Activated CD4-positive, alpha-beta memory T cell treated with anti-CD3 and anti-CD28 coated beads for 36 hours (primary cell): ENCODE data around the gene BACH2. TPM values are rescaled to one million over a fixed set of nuclear protein-coding genes. Genes with fewer than 3 reads are reported as not detected.
A peak's percentile ranks its signal among the peaks of the same experiment; 100 is the strongest.

Experiments used
- CTCF ChIA-PET: fragments of 350-600 bp; sonication (Branson Sonifier 250); formaldehyde crosslinking; loops from one replicate; lab custom pipeline; 2021; ENCODE audit warnings: antibody characterized with exemption, inconsistent platforms; lab: Charles Lee
- POLR2A ChIA-PET: fragments of 350-600 bp; sonication (Branson Sonifier 250); formaldehyde crosslinking; loops from one replicate; lab custom pipeline; 2021; ENCODE audit warnings: antibody characterized with exemption; lab: Charles Lee
- DNase-seq: peaks from one replicate; pipeline ENCODE4 v3.0.0-alpha.2; 2020
- H3K27ac Mint-ChIP-seq: one replicate; pipeline ENCODE4 v1.8.0; 2021; ENCODE audit warnings: mixed read lengths
- H3K27me3 Mint-ChIP-seq: one replicate; pipeline ENCODE4 v1.8.0; 2021; ENCODE audit warnings: mixed read lengths
- H3K36me3 Mint-ChIP-seq: one replicate; pipeline ENCODE4 v1.8.0; 2021; ENCODE audit warnings: mixed read lengths
- H3K4me1 Mint-ChIP-seq: one replicate; pipeline ENCODE4 v1.8.0; 2021; ENCODE audit warnings: low read depth, mixed read lengths
- H3K4me3 Mint-ChIP-seq: one replicate; pipeline ENCODE4 v1.8.0; 2021; ENCODE audit warnings: mild to moderate bottlenecking, mixed read lengths
- H3K9me3 Mint-ChIP-seq: one replicate; pipeline ENCODE4 v1.8.0; 2021; ENCODE audit warnings: mixed read lengths
- intact Hi-C: fragments of 100-400 bp; cut with micrococcal nuclease; formaldehyde crosslinking; loops from one replicate; pipeline ENCODE4 v1.15.1; 2023
- total RNA-seq, 2 experiments: library from RNA; stranded (reverse); gene quantifications; one replicate each; pipeline ENCODE4 v1.2.3, GENCODE V29; 2021

The BACH2 gene
- total RNA-seq, 2 experiments from 2014 or later = 49.2 to 55.4 TPM

DNA sequence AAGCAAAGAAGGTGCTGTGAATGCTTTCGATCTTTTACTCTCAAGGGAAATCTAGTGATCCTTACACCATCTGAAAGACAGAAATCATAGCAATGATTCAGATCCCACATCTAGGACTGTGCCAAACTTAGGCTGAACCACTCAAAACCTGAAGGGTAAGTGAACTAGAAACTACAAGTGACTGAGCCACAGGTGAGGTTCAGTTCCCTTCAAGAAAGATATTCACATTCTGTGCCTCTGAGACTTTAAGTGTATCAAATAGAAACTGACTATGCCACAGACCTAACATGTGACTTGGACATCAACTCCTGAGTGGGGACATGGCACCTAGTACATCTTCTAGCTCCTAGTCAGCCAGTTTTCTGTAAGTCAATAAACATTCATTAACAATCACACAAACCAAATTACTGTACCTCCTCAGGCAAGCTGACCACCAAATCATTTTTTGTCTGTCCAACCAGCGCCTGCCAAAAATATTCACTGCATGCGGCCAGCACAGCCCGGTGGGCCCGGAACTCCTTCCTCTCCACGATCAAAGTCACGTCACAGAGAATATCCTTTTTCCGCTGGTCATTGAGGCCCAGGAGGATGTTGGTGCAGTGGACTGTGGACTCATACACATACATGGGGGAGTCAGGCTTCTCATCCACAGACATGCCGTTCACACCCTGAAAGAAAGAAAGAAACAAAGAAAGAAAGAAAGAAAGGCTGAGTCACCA lies 288.3 kb downstream of the BACH2 start:
- no peaks in the 10 kb centered on the region for H3K9me3 Mint-ChIP-seq
- no peaks in the 10 kb centered on the region for H3K27me3 Mint-ChIP-seq
- CTCF ChIA-PET = interaction anchor here (0.6 to 1.5 kb wide), 6 partner anchors 21 to 458 kb away, joined by 3 to 6 read pairs (median 4); no protein-coding TSS in a partner anchor
- H3K4me1 Mint-ChIP-seq = peaks cover 48% of the 10 kb centered on the region
- DNase-seq = peak; percentile 35
- peaks cover 39% of the 10 kb centered on the region for H3K36me3 Mint-ChIP-seq
- intact Hi-C loops = loop anchor here (1.0 to 5.0 kb wide), 13 partner anchors 8 to 449 kb away; no protein-coding TSS in a partner anchor
- POLR2A ChIA-PET = interaction anchor here (0.7 to 2.3 kb wide), 10 partner anchors 18 to 276 kb away, joined by 3 to 9 read pairs (median 3); no protein-coding TSS in a partner anchor
- peak overlapping the region; percentile 12 for H3K4me3 Mint-ChIP-seq
- peak overlapping the region; percentile 94 for H3K27ac Mint-ChIP-seq

DNA sequence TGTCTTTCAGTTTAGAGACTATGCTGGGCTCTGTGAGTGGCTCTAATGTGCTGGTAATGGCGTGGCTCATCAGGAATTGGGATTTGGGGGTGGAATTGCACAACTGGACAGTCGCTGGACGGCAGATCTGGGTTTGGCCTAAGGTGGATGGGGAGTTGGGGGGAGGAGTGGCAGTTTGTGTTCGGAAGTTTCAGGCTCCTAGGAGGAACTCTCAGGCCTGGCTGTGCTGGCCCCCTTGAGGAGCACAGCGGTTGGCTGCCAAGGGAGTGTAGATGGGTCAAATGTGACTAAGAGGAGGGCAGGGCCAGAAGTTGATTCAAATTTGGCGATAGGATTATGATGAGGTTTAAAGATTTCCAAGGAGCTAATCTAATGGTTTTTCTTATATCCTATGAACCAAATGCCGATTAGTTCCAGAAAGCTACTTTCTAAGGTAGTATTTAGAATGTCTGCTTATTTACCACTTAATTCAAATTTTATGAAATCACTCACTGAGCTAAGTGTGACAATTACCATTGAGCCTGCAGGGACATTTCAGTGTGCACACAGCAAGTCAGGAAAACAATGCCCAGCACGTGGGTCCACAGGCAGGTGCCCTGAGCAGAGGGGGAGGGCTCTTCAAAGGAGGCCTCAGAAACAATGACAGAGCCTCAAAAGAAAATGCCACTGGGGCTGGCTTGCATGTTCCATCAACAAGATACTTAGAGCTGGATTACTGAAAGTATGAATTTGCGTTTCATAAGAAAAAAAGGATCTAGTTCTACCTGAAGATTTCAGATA lies 291.4 kb downstream of the BACH2 start:
- Mint-ChIP-seq H3K9me3 (no peaks in the 10 kb centered on the region), H3K27ac (no peak overlapping the region), H3K27me3 (no peaks in the 10 kb centered on the region), H3K4me3 (no peak overlapping the region), H3K4me1 (peaks cover 37% of the 10 kb centered on the region), H3K36me3 (peaks cover 36% of the 10 kb centered on the region)
- DNase-seq = no peak
- POLR2A ChIA-PET = no interaction called here
- intact Hi-C loops = loop anchor here (5.0 kb wide), 1 partner anchor 452 kb away; no protein-coding TSS in a partner anchor
- CTCF ChIA-PET = interaction anchor here (0.6 kb wide), 1 partner anchor 213 kb away, joined by 3 read pairs; no protein-coding TSS in a partner anchor

DNA sequence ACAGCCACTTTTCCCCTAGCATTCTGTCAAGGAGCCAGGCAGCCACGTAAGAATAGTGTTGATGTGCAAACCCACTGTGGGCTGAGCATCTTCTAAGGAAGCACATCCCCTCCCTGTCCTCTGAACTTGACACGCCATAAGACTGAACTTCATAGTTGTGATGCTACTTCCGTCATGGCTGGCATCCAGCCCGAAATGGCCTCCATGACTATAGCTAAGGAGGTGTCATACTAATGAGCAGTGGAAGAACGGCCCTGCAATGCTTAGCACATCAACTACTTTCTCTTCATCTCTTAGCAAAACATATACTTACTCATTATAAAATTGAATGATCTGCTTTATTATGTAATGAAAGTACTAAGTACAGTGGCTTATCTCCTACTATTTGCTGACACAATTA lies 292.1 kb downstream of the BACH2 start:
- no peak overlapping the region for H3K27ac Mint-ChIP-seq
- POLR2A ChIA-PET = no interaction called here
- intact Hi-C loops = loop anchor here (5.0 kb wide), 1 partner anchor 248 kb away; no protein-coding TSS in a partner anchor

DNA sequence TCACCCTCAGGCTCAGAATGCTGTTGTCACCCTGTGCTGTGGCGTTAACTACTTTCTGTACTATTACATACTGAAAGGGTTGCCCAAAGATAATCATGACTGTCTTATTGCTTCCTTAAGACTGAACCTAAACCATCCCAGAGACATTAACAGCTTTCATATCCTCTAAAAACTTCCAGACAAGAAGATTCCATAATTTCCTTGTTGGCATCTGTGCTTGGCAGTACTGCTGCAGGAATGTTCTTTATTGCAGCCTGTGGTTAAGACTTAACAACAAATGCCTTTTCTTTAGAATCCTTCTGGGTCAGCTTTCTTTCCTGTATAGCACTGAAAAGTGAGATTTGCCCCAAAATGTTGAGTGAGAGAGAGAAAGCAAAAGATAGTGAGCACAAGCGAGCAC lies 292.7 kb downstream of the BACH2 start:
- intact Hi-C loops = loop anchor here (5.0 kb wide), 1 partner anchor 248 kb away; no protein-coding TSS in a partner anchor
- CTCF ChIA-PET = no interaction called here
- DNase-seq = no peak
- Mint-ChIP-seq H3K4me3 (no peak overlapping the region), H3K27ac (no peak overlapping the region), H3K36me3 (peaks cover 34% of the 10 kb centered on the region), H3K4me1 (peaks cover 29% of the 10 kb centered on the region), H3K27me3 (no peaks in the 10 kb centered on the region), H3K9me3 (no peaks in the 10 kb centered on the region)
- POLR2A ChIA-PET = no interaction called here

More for the DNA sequence above, 292.1 kb downstream of the BACH2 start:
- no peak for DNase-seq
- CTCF ChIA-PET = no interaction called here
- Mint-ChIP-seq H3K9me3 (no peaks in the 10 kb centered on the region), H3K4me1 (peaks cover 32% of the 10 kb centered on the region), H3K27me3 (no peaks in the 10 kb centered on the region), H3K36me3 (peaks cover 34% of the 10 kb centered on the region), H3K4me3 (no peak overlapping the region)

DNA sequence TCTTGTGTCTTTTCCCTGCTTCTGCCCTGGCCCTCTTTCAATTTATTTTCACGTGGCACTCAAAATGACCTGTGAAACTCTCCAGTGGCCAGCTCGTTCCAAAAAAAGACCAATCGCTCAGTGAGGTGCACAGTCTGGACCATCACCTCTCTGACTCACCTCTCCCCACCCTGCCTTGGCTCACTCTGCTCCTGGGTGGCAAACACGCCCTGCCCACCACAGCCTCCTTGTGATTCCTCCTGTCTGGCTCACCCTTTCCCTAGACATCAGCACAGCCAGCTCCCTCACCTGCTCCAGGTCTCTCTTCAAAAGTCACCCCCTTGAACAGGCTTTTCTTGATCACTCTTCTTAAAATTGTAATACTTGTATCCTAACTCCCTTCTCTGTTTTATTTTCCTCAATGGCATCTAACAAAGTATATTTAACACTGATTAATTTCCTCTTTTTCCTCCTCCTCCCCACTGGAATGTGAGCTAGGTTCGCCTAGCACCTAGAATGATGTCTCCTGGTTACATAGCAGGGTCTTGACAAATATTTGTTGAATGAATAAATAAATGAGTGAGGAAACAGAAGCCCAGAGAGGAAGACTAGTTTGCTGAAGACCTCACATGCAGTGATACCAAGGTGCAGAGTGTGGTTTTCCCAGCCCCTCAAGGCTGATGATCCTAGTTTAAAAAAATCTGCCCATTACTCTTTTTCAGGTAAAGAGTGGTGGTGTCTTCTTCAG lies 293.4 kb downstream of the BACH2 start:
- H3K9me3 Mint-ChIP-seq = no peaks in the 10 kb centered on the region
- no peaks in the 10 kb centered on the region for H3K27me3 Mint-ChIP-seq
- H3K27ac Mint-ChIP-seq = no peak overlapping the region
- ChIA-PET POLR2A (interaction anchor here (0.5 kb wide), 1 partner anchor 17 kb away, joined by 3 read pairs; no protein-coding TSS in a partner anchor), CTCF (interaction anchor here (1.4 kb wide), 1 partner anchor 63 kb away, joined by 3 read pairs; no protein-coding TSS in a partner anchor)
- no peak overlapping the region for H3K4me3 Mint-ChIP-seq
- H3K36me3 Mint-ChIP-seq = peaks cover 35% of the 10 kb centered on the region
- intact Hi-C loops = loop anchor here (5.0 kb wide), 1 partner anchor 249 kb away; no protein-coding TSS in a partner anchor
- peaks cover 27% of the 10 kb centered on the region for H3K4me1 Mint-ChIP-seq
- DNase-seq = no peak

DNA sequence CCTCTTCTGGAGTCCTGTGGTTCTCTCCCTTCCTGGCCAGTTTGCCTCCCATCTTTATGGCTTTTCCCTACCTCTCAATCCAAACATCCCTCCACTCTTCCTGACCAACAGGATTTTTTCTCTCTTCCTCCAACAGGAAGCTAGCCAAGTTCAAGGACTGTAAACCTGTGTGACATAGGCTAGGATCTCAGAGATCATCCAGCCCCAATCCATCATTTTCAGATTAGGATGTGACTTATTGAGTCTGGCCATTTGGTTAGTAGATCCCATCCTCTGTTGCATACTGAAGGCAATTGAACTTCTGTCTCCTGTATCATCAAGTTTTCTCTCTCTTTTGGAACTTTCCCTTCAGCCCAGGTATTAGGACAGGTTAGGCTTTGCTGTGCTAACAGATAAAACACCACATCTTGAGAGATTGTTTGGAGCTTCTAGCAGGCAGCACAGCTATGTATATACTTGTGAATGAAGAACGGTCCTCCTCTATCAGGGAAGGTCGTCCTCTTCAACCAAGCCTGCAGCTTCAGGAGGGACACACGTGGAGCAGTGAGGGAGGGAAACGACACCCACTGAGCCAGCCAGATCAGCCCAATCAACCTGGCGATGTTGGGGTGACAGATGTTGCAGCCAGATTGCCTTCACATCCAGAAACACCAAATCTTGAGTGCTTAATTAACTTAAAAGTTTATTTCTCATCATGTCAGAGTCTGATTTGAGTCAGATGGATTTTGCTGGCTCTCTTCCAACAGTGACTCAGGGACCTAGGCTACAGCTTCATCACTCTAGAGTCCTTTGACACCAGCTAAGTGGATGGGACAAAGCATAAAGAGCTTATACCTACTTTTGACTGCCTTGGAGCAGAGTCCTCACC lies 295.5 kb downstream of the BACH2 start:
- intact Hi-C loops = loop anchor here (1.0 to 5.0 kb wide), 8 partner anchors 7 to 251 kb away; no protein-coding TSS in a partner anchor
- Mint-ChIP-seq H3K4me1 (peaks cover 19% of the 10 kb centered on the region), H3K36me3 (peaks cover 33% of the 10 kb centered on the region), H3K27me3 (no peaks in the 10 kb centered on the region), H3K9me3 (no peaks in the 10 kb centered on the region), H3K4me3 (no peak overlapping the region), H3K27ac (no peak overlapping the region)
- DNase-seq = peak; percentile 76
- CTCF ChIA-PET = interaction anchor here (1.3 to 1.8 kb wide), 3 partner anchors 46 to 217 kb away, joined by 3 to 4 read pairs (median 3); no protein-coding TSS in a partner anchor
- POLR2A ChIA-PET = interaction anchor here (0.7 to 2.6 kb wide), 7 partner anchors 11 to 283 kb away, joined by 3 to 5 read pairs (median 3); no protein-coding TSS in a partner anchor

DNA sequence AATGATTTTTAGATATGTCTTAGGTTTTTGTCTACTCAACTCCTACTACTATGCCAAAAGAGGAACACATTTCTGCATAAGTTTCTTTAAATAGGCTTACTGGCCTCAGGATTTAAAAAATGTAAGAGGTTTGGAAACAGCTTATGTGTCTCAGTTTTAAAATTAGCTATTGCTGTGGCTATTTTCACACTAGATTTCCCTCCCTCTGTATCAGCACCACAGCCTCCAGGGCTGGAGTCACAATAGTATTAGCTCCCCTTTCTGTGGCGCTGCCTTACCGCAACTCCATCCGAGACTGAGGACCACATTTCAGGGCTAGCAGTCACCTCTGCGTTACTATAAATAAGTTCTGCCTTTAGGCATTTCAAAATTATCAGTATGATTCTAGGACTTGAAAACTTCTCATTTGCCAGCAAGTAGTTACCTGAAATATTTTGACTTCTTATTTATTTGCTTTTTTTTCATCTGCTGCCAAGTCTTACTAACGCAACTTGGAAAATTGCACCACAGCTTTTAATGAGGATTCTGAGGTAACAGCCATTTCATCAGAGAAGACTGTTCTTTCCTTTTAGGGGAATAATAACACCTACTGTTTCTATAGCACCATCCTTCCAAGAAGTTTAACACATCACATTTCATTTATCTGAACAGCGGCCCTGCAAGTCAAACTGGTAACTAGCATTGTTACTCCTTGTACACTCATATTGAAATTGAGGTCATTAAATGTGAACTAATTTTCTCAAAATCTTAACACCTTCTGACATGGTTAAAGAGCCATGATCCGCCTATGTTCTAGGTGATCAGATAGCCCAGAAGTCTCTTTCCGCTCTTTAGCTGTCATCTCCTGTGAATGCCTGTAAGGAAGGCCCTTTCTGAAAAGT lies 296.5 kb downstream of the BACH2 start:
- Mint-ChIP-seq H3K27ac (no peak overlapping the region), H3K9me3 (no peaks in the 10 kb centered on the region), H3K4me1 (peaks cover 21% of the 10 kb centered on the region), H3K27me3 (no peaks in the 10 kb centered on the region), H3K4me3 (no peak overlapping the region), H3K36me3 (peaks cover 33% of the 10 kb centered on the region)
- intact Hi-C loops = loop anchor here (1.0 to 5.0 kb wide), 6 partner anchors 8 to 252 kb away; no protein-coding TSS in a partner anchor
- POLR2A ChIA-PET = interaction anchor here (1.0 to 2.6 kb wide), 6 partner anchors 10 to 398 kb away, joined by 3 to 5 read pairs (median 3); no protein-coding TSS in a partner anchor
- CTCF ChIA-PET = interaction anchor here (0.7 to 1.8 kb wide), 3 partner anchors 21 to 55 kb away, joined by 3 to 4 read pairs (median 3); no protein-coding TSS in a partner anchor
- peak; percentile 31 for DNase-seq

DNA sequence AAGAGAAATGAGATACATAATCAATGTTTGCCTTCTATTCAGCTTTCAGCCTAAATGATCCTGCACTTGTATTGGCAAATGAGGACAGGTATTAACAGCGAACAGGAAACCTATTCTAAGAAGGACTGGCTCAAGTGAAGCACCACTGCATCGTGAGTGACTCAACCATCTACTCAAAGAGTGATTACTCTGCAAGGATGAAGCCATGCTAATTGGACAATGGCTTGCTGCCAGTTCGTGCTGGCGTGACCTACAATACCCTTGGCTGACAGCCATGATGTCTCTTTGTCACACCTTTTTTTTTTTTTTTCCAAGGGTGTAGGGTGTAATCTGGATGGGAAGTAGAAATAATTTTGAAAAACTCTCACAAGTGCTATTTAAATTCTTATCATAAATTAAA lies 297.5 kb downstream of the BACH2 start:
- H3K4me3 Mint-ChIP-seq = no peak overlapping the region
- H3K27ac Mint-ChIP-seq = no peak overlapping the region
- peaks cover 26% of the 10 kb centered on the region for H3K4me1 Mint-ChIP-seq
- H3K36me3 Mint-ChIP-seq = peaks cover 28% of the 10 kb centered on the region
- intact Hi-C loops = no loop called here
- H3K27me3 Mint-ChIP-seq = no peaks in the 10 kb centered on the region
- DNase-seq = peak; percentile 70
- ChIA-PET CTCF (interaction anchor here (0.6 to 0.9 kb wide), 2 partner anchors 18 to 480 kb away, joined by 3 read pairs; no protein-coding TSS in a partner anchor), POLR2A (interaction anchor here (1.1 kb wide), 1 partner anchor 50 kb away, joined by 3 read pairs; no protein-coding TSS in a partner anchor)
- no peaks in the 10 kb centered on the region for H3K9me3 Mint-ChIP-seq

DNA sequence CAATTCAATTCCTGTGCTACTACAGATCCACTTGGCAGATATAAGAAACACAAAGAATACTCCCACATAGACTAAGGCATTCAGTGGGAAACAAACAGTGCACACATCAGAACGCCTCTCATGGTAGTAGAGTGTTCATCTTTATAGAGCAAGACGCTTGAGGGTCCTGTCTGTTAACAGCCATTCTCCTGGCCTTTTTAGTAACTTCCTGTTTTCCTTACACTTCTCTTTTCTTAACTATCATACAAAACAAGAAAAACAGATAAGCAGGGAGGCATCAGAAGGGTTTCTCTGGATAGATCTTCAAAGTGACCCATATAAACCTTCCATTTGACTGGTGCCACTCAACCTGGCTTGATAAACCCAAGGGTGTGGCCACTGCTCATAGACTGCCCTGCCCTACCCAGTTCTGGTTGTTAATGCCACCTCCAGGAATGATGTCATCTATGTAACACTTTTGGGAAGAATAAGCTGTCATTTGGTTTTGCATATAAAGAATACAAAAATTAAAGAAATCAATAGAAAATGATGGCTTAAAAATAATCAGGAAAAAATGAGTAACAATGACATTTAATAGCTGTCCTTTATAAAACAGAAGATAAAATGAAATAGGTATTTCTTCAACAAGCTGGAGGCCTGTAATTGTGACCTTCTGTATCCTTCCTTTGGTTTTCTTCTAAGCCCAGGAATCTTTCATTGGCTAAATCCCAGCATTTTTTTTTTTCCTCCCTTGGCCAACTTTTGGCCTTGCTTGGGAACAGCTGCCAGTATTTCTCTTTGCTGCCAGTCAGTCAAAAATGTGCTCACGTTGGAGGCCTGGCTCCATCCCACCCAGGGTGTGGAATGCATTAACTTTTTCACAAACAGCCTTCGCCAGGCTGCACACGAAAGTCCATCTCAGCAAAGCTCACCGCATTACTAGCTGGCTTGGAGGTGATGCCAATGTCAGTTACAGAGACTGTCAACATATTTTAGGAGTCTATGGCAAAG lies 298.9 kb downstream of the BACH2 start:
- CTCF ChIA-PET = no interaction called here
- H3K4me3 Mint-ChIP-seq = no peak overlapping the region
- H3K4me1 Mint-ChIP-seq = peaks cover 36% of the 10 kb centered on the region
- H3K27ac Mint-ChIP-seq = no peak overlapping the region
- no peak for DNase-seq
- H3K27me3 Mint-ChIP-seq = no peaks in the 10 kb centered on the region
- POLR2A ChIA-PET = no interaction called here
- H3K36me3 Mint-ChIP-seq = peaks cover 30% of the 10 kb centered on the region
- no peaks in the 10 kb centered on the region for H3K9me3 Mint-ChIP-seq
- intact Hi-C loops = no loop called here
